CD4-positive, alpha-beta T cell treated with Interleukin-15 for 4 hours (primary cell): ENCODE results near the gene PLA2G12A.
"Not testable (repeated sequence)": the region's sequence is repeated elsewhere in the genome, so short reads cannot be mapped to it uniquely, and the experiment has no call there.

Experiments
- DNase-seq: peaks from one replicate; pipeline ENCODE4 v3.0.0-alpha.2; 2020; ENCODE audit warnings: low spot score

The PLA2G12A gene

GRCh38 chr4:109678925-109679324 is 50.9 kb downstream of the PLA2G12A start:
- DNase-seq, result not testable (repeated sequence)

GRCh38 chr4:109678472-109678871 is 51.4 kb downstream of the PLA2G12A start:
- DNase-seq, result not testable (repeated sequence)

GRCh38 chr4:109676886-109677285 is 53.0 kb downstream of the PLA2G12A start:
- DNase-seq, result no peak

GRCh38 chr4:109675843-109676242 is 54.0 kb downstream of the PLA2G12A start:
- no peak for DNase-seq

GRCh38 chr4:109675181-109675580 is 54.7 kb downstream of the PLA2G12A start:
- no peak for DNase-seq

- DNase-seq, result no peak
These were observed 56.6 kb downstream of the PLA2G12A start for GRCh38 chr4:109673303-109673702.

- DNase-seq, result no peak
These were observed 57.5 kb downstream of the PLA2G12A start for GRCh38 chr4:109672169-109672930.

- no peak for DNase-seq
These were observed 58.5 kb downstream of the PLA2G12A start for GRCh38 chr4:109671350-109671749.

GRCh38 chr4:109665783-109666485 is 63.9 kb downstream of the PLA2G12A start:
- no peak for DNase-seq

- DNase-seq, result no peak
These were observed 67.1 kb downstream of the PLA2G12A start for GRCh38 chr4:109662771-109663170.

GRCh38 chr4:109662116-109662515 is 67.8 kb downstream of the PLA2G12A start:
- DNase-seq, result no peak
